Prostate gland (tissue), 2 donors: ENCODE results near the gene SERTAD4. TPM values are rescaled to one million over a fixed set of nuclear protein-coding genes. Genes with fewer than 3 reads are reported as not detected.

Experiments used
- DNase-seq: peaks from one replicate; pipeline ENCODE4 v3.0.0-alpha.2; 2019; ENCODE audit warnings: low spot score
- H3K27ac ChIP-seq, 2 donors: fragments of 200-600 bp; sonication (generic); 2 replicates each; pipeline ENCODE4 v1.5.1; 2017 to 2019
- H3K27me3 ChIP-seq: fragments of 200-600 bp; sonication (generic); replicated peaks from 2 replicates; pipeline ENCODE4 v1.5.1; 2019; ENCODE audit not compliant: insufficient read depth
- H3K36me3 ChIP-seq, 2 donors: fragments of 200-600 bp; sonication (generic); 1 replicate in 1 of 2; 2 replicates in 1 of 2; pipeline versions ENCODE4 v1.5.1 to v1.8.1; 2017 to 2019
- H3K4me1 ChIP-seq: fragments of 200-600 bp; sonication (generic); replicated peaks from 2 replicates; pipeline ENCODE4 v1.5.1; 2019
- H3K4me3 ChIP-seq, 2 donors: fragments of 200-600 bp; sonication (generic); 2 replicates each; pipeline ENCODE4 v1.5.1; 2017 to 2019
- H3K9me3 ChIP-seq: fragments of 200-600 bp; sonication (generic); 2 replicates; pipeline ENCODE4 v1.5.1; 2017
- CTCF ChIP-seq, 4 experiments: fragments of 200-600 bp in 2 of 4; fragments of 450-650 bp in 2 of 4; sonication (generic) in 2 of 4; IDR thresholded peaks; 1 replicate in 3 of 4; 2 replicates in 1 of 4; pipeline ENCODE4 v1.5.1; 2016 to 2019; ENCODE audit warnings: antibody characterized with exemption in 4 of 4, mild to moderate bottlenecking in 2 of 4, moderate library complexity in 2 of 4
- POLR2A ChIP-seq: fragments of 450-650 bp; IDR thresholded peaks from one replicate; pipeline ENCODE4 v1.6.1; 2016; ENCODE audit warnings: antibody characterized with exemption, mild to moderate bottlenecking
- POLR2AphosphoS5 ChIP-seq: sonication (generic); formaldehyde crosslinking; IDR thresholded peaks from one replicate; pipeline ENCODE4 v1.6.1; 2017; ENCODE audit warnings: antibody characterized with exemption
- WGBS: methylation state at CpG from one replicate; pipeline ENCODE4 v1.1.5; 2018; 5-methylcytosine and 5-hydroxymethylcytosine counted together
- intact Hi-C: fragments of 100-400 bp; cut with DNase I; formaldehyde crosslinking; loops from one replicate; pipeline ENCODE4 v1.14.2; 2022
- total RNA-seq, 2 donors: library from RNA; depleted of rRNA; stranded (reverse); fragments of >200 nt; gene quantifications; one replicate each; pipeline ENCODE4 v1.1.0, GENCODE V29; 2016

Gene SERTAD4
- total RNA-seq, 2 donors from 2014 or later = 2.0 to 10.6 TPM

- Histone ChIP-seq H3K4me1 (no peaks in the 10 kb centered on the region), H3K4me3 (peak overlapping the region; percentile 46 to 67), H3K36me3 (no peaks in the 10 kb centered on the region), H3K9me3 (no peaks in the 10 kb centered on the region), H3K27ac (peak overlapping the region; percentile 75 to 80), H3K27me3 (no peaks in the 10 kb centered on the region)
- DNase-seq = peak; percentile 45
- under 1% methylated on average over 51 of the region's 61 CpGs for WGBS
- TF ChIP-seq CTCF (IDR thresholded peaks at IDR 0.05) = no peak
- peak; percentile 18 for TF ChIP-seq POLR2A
- intact Hi-C loops = no loop called here
Observed at GRCh38 chr1:210233495-210234328, 1.1 kb downstream of the SERTAD4 start.

- DNase-seq = no peak
- Histone ChIP-seq H3K27me3 (no peaks in the 10 kb centered on the region), H3K4me3 (peak overlapping the region; percentile 46 to 67), H3K27ac (peak overlapping the region; percentile 75 to 80), H3K9me3 (no peaks in the 10 kb centered on the region), H3K4me1 (no peaks in the 10 kb centered on the region), H3K36me3 (no peaks in the 10 kb centered on the region)
- intact Hi-C loops = no loop called here
- 22% methylated on average over 10 of the region's 10 CpGs for WGBS
- TF ChIP-seq CTCF (IDR thresholded peaks at IDR 0.05) (no peak), POLR2AphosphoS5 (no peak), POLR2A (no peak)
Observed at GRCh38 chr1:210234329-210234757, 1.7 kb downstream of the SERTAD4 start.

- Histone ChIP-seq H3K27me3 (no peaks in the 10 kb centered on the region), H3K4me3 (no peak overlapping the region), H3K9me3 (no peaks in the 10 kb centered on the region), H3K36me3 (no peaks in the 10 kb centered on the region), H3K27ac (no peak overlapping the region), H3K4me1 (no peaks in the 10 kb centered on the region)
- no peak for DNase-seq
- intact Hi-C loops = loop anchor here (5.0 kb wide), 1 partner anchor 57 kb away; no protein-coding TSS in a partner anchor
- WGBS = 73% methylated on average over 3 of the region's 3 CpGs
- TF ChIP-seq CTCF (IDR thresholded peaks at IDR 0.05) (no peak), POLR2AphosphoS5 (no peak), POLR2A (no peak)
Observed at GRCh38 chr1:210235363-210236053, 2.9 kb downstream of the SERTAD4 start.

- Histone ChIP-seq H3K4me3 (no peak overlapping the region), H3K36me3 (no peaks in the 10 kb centered on the region), H3K9me3 (no peaks in the 10 kb centered on the region), H3K27ac (peak overlapping the region; percentile 49), H3K27me3 (no peaks in the 10 kb centered on the region), H3K4me1 (no peaks in the 10 kb centered on the region)
- no peak for DNase-seq
- TF ChIP-seq POLR2A (no peak), POLR2AphosphoS5 (no peak), CTCF (IDR thresholded peaks at IDR 0.05) (no peak)
- 46% methylated on average over 4 of the region's 4 CpGs for WGBS
- intact Hi-C loops = loop anchor here (5.0 kb wide), 1 partner anchor 56 kb away; no protein-coding TSS in a partner anchor
Observed at GRCh38 chr1:210236386-210236839, 3.8 kb downstream of the SERTAD4 start.
